Hepatocyte (in vitro differentiated cells): Measurements from ENCODE around the gene PTPRN2. TPM values are rescaled to one million over a fixed set of nuclear protein-coding genes. Genes with fewer than 3 reads are reported as not detected.
"Not testable (repeated sequence)": the region's sequence is repeated elsewhere in the genome, so short reads cannot be mapped to it uniquely, and the experiment has no call there.

Experiments
- DNase-seq: peaks from one replicate; pipeline ENCODE4 v3.0.0-alpha.2; 2016; ENCODE audit warnings: low spot score
- H2AFZ ChIP-seq: fragments of 200-600 bp; sonication (generic); 2 replicates; pipeline ENCODE4 v1.6.0; 2016; ENCODE audit warnings: antibody characterized with exemption, mild to moderate bottlenecking
- H3K27ac ChIP-seq: fragments of 200-600 bp; sonication (generic); 2 replicates; pipeline ENCODE4 v1.5.1; 2016; ENCODE audit warnings: mild to moderate bottlenecking
- H3K27me3 ChIP-seq: fragments of 200-600 bp; sonication (generic); 2 replicates; pipeline ENCODE4 v1.6.1; 2016
- H3K36me3 ChIP-seq: fragments of 200-600 bp; sonication (generic); replicated peaks from 2 replicates; pipeline ENCODE4 v1.5.1; 2016; ENCODE audit warnings: low read depth; ENCODE audit not compliant: insufficient read depth
- H3K4me1 ChIP-seq: fragments of 200-600 bp; sonication (generic); 2 replicates; pipeline ENCODE4 v1.5.1; 2016; ENCODE audit warnings: mild to moderate bottlenecking, moderate library complexity; ENCODE audit not compliant: insufficient read depth
- H3K4me2 ChIP-seq: fragments of 200-600 bp; sonication (generic); 2 replicates; pipeline ENCODE4 v1.6.0; 2016
- H3K4me3 ChIP-seq: fragments of 200-600 bp; sonication (generic); 2 replicates; pipeline ENCODE4 v1.5.1; 2016; ENCODE audit warnings: mild to moderate bottlenecking
- H3K79me2 ChIP-seq: fragments of 200-600 bp; sonication (generic); 2 replicates; pipeline ENCODE4 v1.6.0; 2017; ENCODE audit warnings: mild to moderate bottlenecking
- H3K9me2 ChIP-seq: fragments of 200-600 bp; sonication (generic); replicated peaks from 2 replicates; pipeline ENCODE4 v1.6.0; 2017; ENCODE audit warnings: mild to moderate bottlenecking; ENCODE audit not compliant: insufficient read depth
- H3K9me3 ChIP-seq: fragments of 200-600 bp; sonication (generic); 2 replicates; pipeline ENCODE4 v1.5.1; 2016; ENCODE audit warnings: low read depth, mild to moderate bottlenecking
- H4K20me1 ChIP-seq: fragments of 200-600 bp; sonication (generic); 2 replicates; pipeline ENCODE4 v1.6.0; 2016; ENCODE audit warnings: mild to moderate bottlenecking; ENCODE audit not compliant: insufficient read depth, poor library complexity, severe bottlenecking
- EZH2 ChIP-seq: fragments of 200-600 bp; sonication (generic); IDR thresholded peaks from 2 replicates; pipeline ENCODE4 v1.6.1; 2016; ENCODE audit warnings: antibody characterized with exemption, mild to moderate bottlenecking, borderline replicate concordance
- EZH2phosphoT487 ChIP-seq: fragments of 200-600 bp; sonication (generic); IDR thresholded peaks from one replicate; pipeline ENCODE4 v1.6.1; 2018; ENCODE audit warnings: antibody characterized with exemption, mild to moderate bottlenecking, low read depth, moderate library complexity; ENCODE audit not compliant: unreplicated experiment, severe bottlenecking
- WGBS: methylation state at CpG from one replicate; pipeline ENCODE4 v1.1.6; 2016; ENCODE audit warnings: low lambda C conversion rate; ENCODE audit errors: missing lambda C conversion rate; 5-methylcytosine and 5-hydroxymethylcytosine counted together
- polyA plus RNA-seq: library from polyadenylated mRNA; unstranded; fragments of >200 nt; fragmentation: Nextera tagmentation; extraction: Ambion mirVana; gene quantifications from 2 replicates; pipeline ENCODE4 v1.2.1, GENCODE V29; 2016
- total RNA-seq: library from RNA; depleted of rRNA; stranded (reverse); fragments of >200 nt; gene quantifications from 2 replicates; pipeline ENCODE4 v1.2.3, GENCODE V29; 2014
- TF ChIP-seq, protein P1 (sequence below): fragments of 200-600 bp; sonication (generic); IDR thresholded peaks from 2 replicates; pipeline ENCODE4 v1.5.1; 2016; ENCODE audit warnings: antibody characterized with exemption, mild to moderate bottlenecking; ENCODE audit not compliant: poor library complexity

PTPRN2 gene
- total and polyA plus RNA-seq, 2 experiments from 2014 or later: 2.1 to 3.3 TPM

DNA sequence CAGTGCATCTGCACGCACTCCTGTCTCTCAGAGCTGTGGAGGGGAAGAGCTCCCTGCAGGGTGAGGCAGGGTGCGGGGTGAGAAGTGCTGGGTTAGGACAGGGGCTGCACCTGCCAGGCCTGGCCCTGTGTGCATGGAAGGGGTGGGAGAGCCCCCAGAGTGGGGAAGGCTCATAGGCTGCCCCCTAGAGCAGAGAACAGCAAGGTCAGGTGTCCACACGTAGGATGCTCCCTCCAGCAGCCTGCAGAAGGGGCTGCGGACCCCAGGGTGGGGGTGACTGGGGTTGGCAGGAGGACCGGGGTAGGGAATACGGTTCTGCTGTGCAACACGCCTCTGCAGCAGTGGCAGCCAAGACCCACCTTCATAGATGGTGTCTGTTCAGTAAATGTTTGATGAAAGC lies 208.6 kb downstream of the PTPRN2 start:
- TF ChIP-seq EZH2phosphoT487 (no peak), EZH2 (no peak)
- TF ChIP-seq, protein P1, sequence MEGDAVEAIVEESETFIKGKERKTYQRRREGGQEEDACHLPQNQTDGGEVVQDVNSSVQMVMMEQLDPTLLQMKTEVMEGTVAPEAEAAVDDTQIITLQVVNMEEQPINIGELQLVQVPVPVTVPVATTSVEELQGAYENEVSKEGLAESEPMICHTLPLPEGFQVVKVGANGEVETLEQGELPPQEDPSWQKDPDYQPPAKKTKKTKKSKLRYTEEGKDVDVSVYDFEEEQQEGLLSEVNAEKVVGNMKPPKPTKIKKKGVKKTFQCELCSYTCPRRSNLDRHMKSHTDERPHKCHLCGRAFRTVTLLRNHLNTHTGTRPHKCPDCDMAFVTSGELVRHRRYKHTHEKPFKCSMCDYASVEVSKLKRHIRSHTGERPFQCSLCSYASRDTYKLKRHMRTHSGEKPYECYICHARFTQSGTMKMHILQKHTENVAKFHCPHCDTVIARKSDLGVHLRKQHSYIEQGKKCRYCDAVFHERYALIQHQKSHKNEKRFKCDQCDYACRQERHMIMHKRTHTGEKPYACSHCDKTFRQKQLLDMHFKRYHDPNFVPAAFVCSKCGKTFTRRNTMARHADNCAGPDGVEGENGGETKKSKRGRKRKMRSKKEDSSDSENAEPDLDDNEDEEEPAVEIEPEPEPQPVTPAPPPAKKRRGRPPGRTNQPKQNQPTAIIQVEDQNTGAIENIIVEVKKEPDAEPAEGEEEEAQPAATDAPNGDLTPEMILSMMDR: no peak
- Histone ChIP-seq H3K4me3 (no peak overlapping the region), H3K27ac (no peak overlapping the region), H3K27me3 (no peaks in the 10 kb centered on the region), H3K36me3 (no peaks in the 10 kb centered on the region), H3K4me2 (no peak overlapping the region), H4K20me1 (no peaks in the 10 kb centered on the region), H3K9me3 (no peaks in the 10 kb centered on the region), H2AFZ (no peak overlapping the region), H3K9me2 (no peaks in the 10 kb centered on the region), H3K4me1 (peaks cover 6% of the 10 kb centered on the region), H3K79me2 (no peaks in the 10 kb centered on the region)
- WGBS: 87% methylated on average over 7 of the region's 7 CpGs
- no peak for DNase-seq

DNA sequence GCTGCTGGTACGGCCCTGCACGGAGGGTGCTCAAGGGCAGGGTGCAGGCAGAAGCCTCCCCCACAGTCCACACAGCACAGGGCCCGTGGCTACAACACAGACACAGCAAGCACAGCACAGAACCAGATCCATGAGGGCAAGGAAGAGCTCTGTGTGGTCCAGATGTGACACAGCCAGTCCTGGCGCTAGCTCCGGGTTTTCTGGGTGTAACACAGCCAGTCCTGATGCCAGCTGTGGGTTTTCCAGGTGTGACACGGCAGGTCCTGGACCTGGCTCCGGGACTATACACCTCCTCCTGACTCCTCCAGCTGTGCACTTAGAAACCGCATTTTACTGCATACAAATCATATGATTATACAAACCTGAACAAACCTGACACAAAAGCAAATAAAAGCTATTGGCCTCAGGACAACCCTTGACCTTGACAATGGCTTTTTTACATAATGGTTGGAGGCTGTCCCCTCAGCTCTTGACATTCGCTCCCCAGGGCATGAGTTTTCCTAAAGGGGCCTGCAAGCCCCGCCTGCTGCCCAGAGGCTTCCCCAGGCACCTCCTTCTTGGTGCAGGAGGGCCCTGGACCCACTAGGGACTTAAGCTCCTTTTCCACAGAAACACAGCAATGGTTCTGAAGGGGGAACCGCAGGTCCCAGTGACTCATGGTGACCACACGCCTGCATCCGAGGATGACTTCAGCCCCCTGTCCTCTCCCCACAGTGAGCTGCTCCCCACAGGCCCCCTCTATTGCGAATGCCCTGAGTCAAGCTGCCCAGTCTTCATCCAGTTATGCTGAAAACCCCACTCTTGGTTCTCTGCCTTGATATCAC lies 209.6 kb downstream of the PTPRN2 start:
- Histone ChIP-seq H3K9me2 (no peaks in the 10 kb centered on the region), H3K4me2 (no peak overlapping the region), H2AFZ (no peak overlapping the region), H3K4me3 (no peak overlapping the region), H3K36me3 (no peaks in the 10 kb centered on the region), H3K9me3 (no peaks in the 10 kb centered on the region), H4K20me1 (no peaks in the 10 kb centered on the region), H3K27me3 (no peaks in the 10 kb centered on the region), H3K79me2 (no peaks in the 10 kb centered on the region), H3K27ac (no peak overlapping the region), H3K4me1 (peaks cover 6% of the 10 kb centered on the region)
- TF ChIP-seq, protein P1: no peak
- TF ChIP-seq EZH2phosphoT487 (no peak), EZH2 (no peak)
- WGBS: 75% methylated on average over 13 of the region's 14 CpGs
- peak; percentile 33 for DNase-seq

DNA sequence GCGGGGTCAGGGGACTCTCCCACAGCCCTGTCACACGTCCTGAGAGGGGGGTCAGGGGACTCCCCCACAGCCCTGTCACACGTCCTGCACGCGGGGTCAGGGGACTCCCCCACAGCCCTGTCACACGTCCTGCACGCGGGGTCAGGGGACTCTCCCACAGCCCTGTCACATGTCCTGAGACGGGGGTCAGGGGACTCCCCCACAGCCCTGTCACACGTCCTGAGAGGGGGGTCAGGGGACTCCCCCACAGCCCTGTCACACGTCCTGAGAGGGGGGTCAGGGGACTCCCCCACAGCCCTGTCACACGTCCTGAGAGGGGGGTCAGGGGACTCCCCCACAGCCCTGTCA lies 210.8 kb downstream of the PTPRN2 start:
- not testable (repeated sequence) for H3K4me2 ChIP-seq, H3K79me2 ChIP-seq, H3K36me3 ChIP-seq, H3K4me1 ChIP-seq, H2AFZ ChIP-seq, H3K9me2 ChIP-seq, H3K9me3 ChIP-seq, H4K20me1 ChIP-seq, H3K27ac ChIP-seq, H3K27me3 ChIP-seq, H3K4me3 ChIP-seq, DNase-seq
- no CpG with 5 or more reads among the region's 12 CpGs for WGBS

DNA sequence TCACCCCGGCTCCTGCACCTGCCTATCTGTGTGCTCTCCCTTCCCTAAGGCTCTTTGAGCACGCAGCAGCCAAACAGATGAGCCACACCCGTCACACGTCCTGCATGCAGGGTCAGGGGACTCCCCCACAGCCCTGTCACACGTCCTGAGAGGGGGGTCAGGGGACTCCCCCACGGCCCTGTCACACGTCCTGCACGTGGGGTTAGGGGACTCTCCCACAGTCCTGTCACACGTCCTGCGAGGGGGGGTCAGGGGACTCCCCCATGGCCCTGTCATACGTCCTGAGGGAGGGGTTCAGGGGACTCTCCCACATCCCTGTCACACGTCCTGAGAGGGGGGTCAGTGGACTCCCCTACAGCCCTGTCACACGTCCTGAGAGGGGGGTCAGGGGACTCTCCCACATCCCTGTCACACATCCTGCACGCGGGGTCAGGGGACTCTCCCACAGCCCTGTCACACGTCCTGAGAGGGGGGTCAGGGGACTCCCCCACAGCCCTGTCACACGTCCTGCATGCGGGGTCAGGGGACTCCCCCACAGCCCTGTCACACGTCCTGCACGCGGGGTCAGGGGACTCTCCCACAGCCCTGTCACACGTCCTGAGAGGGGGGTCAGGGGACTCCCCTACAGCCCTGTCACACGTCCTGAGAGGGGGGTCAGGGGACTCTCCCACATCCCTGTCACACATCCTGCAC lies 211.3 kb downstream of the PTPRN2 start:
- not testable (repeated sequence) for DNase-seq, H3K9me3 ChIP-seq, H3K79me2 ChIP-seq, H4K20me1 ChIP-seq, H3K9me2 ChIP-seq, H3K27me3 ChIP-seq, H3K27ac ChIP-seq, H3K36me3 ChIP-seq, H2AFZ ChIP-seq, H3K4me2 ChIP-seq, H3K4me3 ChIP-seq, H3K4me1 ChIP-seq
- WGBS: 81% methylated on average over 8 of the region's 23 CpGs
